HepG2 (cell line): ENCODE measurements around the gene KDM8. TPM values are rescaled to one million over a fixed set of nuclear protein-coding genes. Genes with fewer than 3 reads are reported as not detected.

Experiments used
- GATAD2A ChIP-seq: IDR thresholded peaks from 2 replicates; pipeline ENCODE4 v1.6.1; 2016
- MED1 ChIP-seq: sonication (generic); formaldehyde crosslinking; IDR thresholded peaks from 2 replicates; pipeline ENCODE4 v1.4.0; 2020; ENCODE audit warnings: missing genetic modification reagents
- MIER2 ChIP-seq: IDR thresholded peaks from 2 replicates; pipeline ENCODE4 v1.6.1; 2016; ENCODE audit warnings: missing biosample characterization, missing genetic modification reagents
- SNAI1 ChIP-seq: sonication (generic); formaldehyde crosslinking; IDR thresholded peaks from 2 replicates; pipeline ENCODE4 v1.5.0; 2020; ENCODE audit warnings: mild to moderate bottlenecking, missing genetic modification reagents, borderline replicate concordance
- SOX6 ChIP-seq, 2 experiments: fragments of 450-650 bp in 1 of 2; sonication (generic) in 1 of 2; formaldehyde crosslinking in 1 of 2; IDR thresholded peaks; 2 replicates each; pipeline versions ENCODE4 v1.4.0 to v1.6.1; 2017 to 2020; ENCODE audit warnings: antibody characterized with exemption in 1 of 2, mild to moderate bottlenecking in 1 of 2, missing genetic modification reagents in 1 of 2
- SSRP1 ChIP-seq: IDR thresholded peaks from 2 replicates; pipeline ENCODE4 v1.6.1; 2016; ENCODE audit warnings: control low read depth
- THAP11 ChIP-seq: IDR thresholded peaks from 2 replicates; pipeline ENCODE4 v1.6.1; 2016; ENCODE audit warnings: missing biosample characterization, missing genetic modification reagents
- YEATS4 ChIP-seq: sonication (generic); formaldehyde crosslinking; IDR thresholded peaks from 2 replicates; pipeline ENCODE4 v1.4.0; 2020; ENCODE audit warnings: missing genetic modification reagents, borderline replicate concordance
- ZNF292 ChIP-seq: sonication (generic); formaldehyde crosslinking; IDR thresholded peaks from 2 replicates; pipeline ENCODE4 v1.8.1; 2022; ENCODE audit warnings: mild to moderate bottlenecking, low read depth, missing genetic modification reagents, borderline replicate concordance
- ZSCAN25 ChIP-seq: sonication (generic); formaldehyde crosslinking; IDR thresholded peaks from 2 replicates; pipeline ENCODE4 v1.8.0; 2022; ENCODE audit warnings: mild to moderate bottlenecking, missing genetic modification reagents
- polyA plus RNA-seq, 8 experiments: library from polyadenylated mRNA; depleted of rRNA in 3 of 8; stranded (reverse) in 7 of 8; unstranded in 1 of 8; fragments of >200 nt; fragmentation: Illumina TruSeq in 4 of 8; extraction: Trizol in 4 of 8; gene quantifications; 2 replicates each; pipeline versions ENCODE4 v1.2.1 to v1.2.3, GENCODE V29; 2011 to 2016; ENCODE audit warnings: low read depth in 4 of 8, missing spikeins in 1 of 8, mixed read lengths in 1 of 8; ENCODE audit not compliant: insufficient read depth in 1 of 8
- total RNA-seq, 5 experiments: library from RNA; depleted of rRNA; stranded (reverse); fragments of >200 nt; fragmentation: Illumina TruSeq; extraction: Trizol; gene quantifications; 2 replicates each; pipeline ENCODE4 v1.2.3, GENCODE V29; 2016; ENCODE audit warnings: low read depth in 1 of 5
- TF ChIP-seq, protein P1 (sequence below): sonication (generic); formaldehyde crosslinking; IDR thresholded peaks from 2 replicates; pipeline ENCODE4 v1.5.1; 2020; ENCODE audit warnings: mild to moderate bottlenecking, missing genetic modification reagents, borderline replicate concordance
- TF ChIP-seq, protein P2 (sequence below): sonication (generic); formaldehyde crosslinking; IDR thresholded peaks from 2 replicates; pipeline ENCODE4 v1.4.0; 2020; ENCODE audit warnings: mild to moderate bottlenecking, missing genetic modification reagents
- TF ChIP-seq, protein P3 (sequence below): IDR thresholded peaks from 2 replicates; pipeline ENCODE4 v1.6.1; 2018; ENCODE audit warnings: missing genetic modification reagents
- TF ChIP-seq, protein P4 (sequence below): sonication (generic); formaldehyde crosslinking; IDR thresholded peaks from 2 replicates; pipeline ENCODE4 v1.4.0; 2020; ENCODE audit warnings: missing genetic modification reagents, borderline replicate concordance
- TF ChIP-seq, protein P5 (sequence below): sonication (generic); formaldehyde crosslinking; IDR thresholded peaks from 2 replicates; pipeline ENCODE4 v1.4.0; 2020; ENCODE audit warnings: missing genetic modification reagents

The KDM8 gene
- total and polyA plus RNA-seq, 2 of the 13 experiments (the other 11 are each of a cell fraction or from before 2014, with no cell fraction given), result 3.3 to 8.6 TPM

DNA sequence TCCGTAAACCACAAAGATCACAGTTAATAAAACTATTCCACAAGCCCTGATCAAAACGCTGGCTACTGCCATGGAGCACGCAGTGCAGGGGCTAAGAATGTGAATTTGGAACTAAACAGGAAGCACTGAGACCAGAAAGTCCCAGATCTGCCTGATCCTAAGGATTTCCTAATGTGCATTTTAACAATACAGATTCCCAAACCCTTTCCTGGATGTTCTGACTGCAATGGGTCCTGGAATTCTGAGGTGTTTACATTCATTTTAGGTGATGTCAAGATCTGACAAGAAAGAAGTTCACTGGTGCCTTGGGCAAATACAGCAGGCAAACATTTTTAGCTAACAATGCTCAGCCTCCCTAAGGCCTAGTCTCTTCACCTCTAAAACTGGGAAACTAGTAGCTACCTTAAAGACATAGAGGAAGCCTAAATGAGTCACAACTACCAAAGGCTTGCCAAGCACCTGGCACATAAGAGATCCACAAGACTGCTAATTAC, 55.0 kb downstream of the KDM8 start (continued):
- TF ChIP-seq, protein P1, sequence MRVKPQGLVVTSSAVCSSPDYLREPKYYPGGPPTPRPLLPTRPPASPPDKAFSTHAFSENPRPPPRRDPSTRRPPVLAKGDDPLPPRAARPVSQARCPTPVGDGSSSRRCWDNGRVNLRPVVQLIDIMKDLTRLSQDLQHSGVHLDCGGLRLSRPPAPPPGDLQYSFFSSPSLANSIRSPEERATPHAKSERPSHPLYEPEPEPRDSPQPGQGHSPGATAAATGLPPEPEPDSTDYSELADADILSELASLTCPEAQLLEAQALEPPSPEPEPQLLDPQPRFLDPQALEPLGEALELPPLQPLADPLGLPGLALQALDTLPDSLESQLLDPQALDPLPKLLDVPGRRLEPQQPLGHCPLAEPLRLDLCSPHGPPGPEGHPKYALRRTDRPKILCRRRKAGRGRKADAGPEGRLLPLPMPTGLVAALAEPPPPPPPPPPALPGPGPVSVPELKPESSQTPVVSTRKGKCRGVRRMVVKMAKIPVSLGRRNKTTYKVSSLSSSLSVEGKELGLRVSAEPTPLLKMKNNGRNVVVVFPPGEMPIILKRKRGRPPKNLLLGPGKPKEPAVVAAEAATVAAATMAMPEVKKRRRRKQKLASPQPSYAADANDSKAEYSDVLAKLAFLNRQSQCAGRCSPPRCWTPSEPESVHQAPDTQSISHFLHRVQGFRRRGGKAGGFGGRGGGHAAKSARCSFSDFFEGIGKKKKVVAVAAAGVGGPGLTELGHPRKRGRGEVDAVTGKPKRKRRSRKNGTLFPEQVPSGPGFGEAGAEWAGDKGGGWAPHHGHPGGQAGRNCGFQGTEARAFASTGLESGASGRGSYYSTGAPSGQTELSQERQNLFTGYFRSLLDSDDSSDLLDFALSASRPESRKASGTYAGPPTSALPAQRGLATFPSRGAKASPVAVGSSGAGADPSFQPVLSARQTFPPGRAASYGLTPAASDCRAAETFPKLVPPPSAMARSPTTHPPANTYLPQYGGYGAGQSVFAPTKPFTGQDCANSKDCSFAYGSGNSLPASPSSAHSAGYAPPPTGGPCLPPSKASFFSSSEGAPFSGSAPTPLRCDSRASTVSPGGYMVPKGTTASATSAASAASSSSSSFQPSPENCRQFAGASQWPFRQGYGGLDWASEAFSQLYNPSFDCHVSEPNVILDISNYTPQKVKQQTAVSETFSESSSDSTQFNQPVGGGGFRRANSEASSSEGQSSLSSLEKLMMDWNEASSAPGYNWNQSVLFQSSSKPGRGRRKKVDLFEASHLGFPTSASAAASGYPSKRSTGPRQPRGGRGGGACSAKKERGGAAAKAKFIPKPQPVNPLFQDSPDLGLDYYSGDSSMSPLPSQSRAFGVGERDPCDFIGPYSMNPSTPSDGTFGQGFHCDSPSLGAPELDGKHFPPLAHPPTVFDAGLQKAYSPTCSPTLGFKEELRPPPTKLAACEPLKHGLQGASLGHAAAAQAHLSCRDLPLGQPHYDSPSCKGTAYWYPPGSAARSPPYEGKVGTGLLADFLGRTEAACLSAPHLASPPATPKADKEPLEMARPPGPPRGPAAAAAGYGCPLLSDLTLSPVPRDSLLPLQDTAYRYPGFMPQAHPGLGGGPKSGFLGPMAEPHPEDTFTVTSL (CRISPR knock-in tag), result 0 out of 2 replicates have a peak, but pooled peaks have one; percentile 17
- peak; percentile 66; the same call in 1 of the 2 replicates for TF ChIP-seq GATAD2A (CRISPR knock-in tag)
- TF ChIP-seq SNAI1, result no peak
- TF ChIP-seq, protein P2, sequence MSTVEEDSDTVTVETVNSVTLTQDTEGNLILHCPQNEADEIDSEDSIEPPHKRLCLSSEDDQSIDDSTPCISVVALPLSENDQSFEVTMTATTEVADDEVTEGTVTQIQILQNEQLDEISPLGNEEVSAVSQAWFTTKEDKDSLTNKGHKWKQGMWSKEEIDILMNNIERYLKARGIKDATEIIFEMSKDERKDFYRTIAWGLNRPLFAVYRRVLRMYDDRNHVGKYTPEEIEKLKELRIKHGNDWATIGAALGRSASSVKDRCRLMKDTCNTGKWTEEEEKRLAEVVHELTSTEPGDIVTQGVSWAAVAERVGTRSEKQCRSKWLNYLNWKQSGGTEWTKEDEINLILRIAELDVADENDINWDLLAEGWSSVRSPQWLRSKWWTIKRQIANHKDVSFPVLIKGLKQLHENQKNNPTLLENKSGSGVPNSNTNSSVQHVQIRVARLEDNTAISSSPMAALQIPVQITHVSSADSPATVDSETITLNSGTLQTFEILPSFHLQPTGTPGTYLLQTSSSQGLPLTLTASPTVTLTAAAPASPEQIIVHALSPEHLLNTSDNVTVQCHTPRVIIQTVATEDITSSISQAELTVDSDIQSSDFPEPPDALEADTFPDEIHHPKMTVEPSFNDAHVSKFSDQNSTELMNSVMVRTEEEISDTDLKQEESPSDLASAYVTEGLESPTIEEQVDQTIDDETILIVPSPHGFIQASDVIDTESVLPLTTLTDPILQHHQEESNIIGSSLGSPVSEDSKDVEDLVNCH (CRISPR knock-in tag), result no peak
- TF ChIP-seq SOX6 (IDR thresholded peaks at IDR 0.05), result no peak
- peak; percentile 51; the same call in 1 of the 2 replicates for TF ChIP-seq SOX6 (CRISPR knock-in tag; IDR thresholded peaks at IDR 0.05)
- no peak for TF ChIP-seq YEATS4
- TF ChIP-seq, protein P3, sequence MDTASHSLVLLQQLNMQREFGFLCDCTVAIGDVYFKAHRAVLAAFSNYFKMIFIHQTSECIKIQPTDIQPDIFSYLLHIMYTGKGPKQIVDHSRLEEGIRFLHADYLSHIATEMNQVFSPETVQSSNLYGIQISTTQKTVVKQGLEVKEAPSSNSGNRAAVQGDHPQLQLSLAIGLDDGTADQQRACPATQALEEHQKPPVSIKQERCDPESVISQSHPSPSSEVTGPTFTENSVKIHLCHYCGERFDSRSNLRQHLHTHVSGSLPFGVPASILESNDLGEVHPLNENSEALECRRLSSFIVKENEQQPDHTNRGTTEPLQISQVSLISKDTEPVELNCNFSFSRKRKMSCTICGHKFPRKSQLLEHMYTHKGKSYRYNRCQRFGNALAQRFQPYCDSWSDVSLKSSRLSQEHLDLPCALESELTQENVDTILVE (CRISPR knock-in tag), result no peak
- TF ChIP-seq, protein P4, sequence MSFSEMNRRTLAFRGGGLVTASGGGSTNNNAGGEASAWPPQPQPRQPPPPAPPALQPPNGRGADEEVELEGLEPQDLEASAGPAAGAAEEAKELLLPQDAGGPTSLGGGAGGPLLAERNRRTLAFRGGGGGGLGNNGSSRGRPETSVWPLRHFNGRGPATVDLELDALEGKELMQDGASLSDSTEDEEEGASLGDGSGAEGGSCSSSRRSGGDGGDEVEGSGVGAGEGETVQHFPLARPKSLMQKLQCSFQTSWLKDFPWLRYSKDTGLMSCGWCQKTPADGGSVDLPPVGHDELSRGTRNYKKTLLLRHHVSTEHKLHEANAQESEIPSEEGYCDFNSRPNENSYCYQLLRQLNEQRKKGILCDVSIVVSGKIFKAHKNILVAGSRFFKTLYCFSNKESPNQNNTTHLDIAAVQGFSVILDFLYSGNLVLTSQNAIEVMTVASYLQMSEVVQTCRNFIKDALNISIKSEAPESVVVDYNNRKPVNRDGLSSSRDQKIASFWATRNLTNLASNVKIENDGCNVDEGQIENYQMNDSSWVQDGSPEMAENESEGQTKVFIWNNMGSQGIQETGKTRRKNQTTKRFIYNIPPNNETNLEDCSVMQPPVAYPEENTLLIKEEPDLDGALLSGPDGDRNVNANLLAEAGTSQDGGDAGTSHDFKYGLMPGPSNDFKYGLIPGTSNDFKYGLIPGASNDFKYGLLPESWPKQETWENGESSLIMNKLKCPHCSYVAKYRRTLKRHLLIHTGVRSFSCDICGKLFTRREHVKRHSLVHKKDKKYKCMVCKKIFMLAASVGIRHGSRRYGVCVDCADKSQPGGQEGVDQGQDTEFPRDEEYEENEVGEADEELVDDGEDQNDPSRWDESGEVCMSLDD (CRISPR knock-in tag), result no peak
- 0 out of 2 replicates have a peak, but pooled peaks have one; percentile 20 for TF ChIP-seq THAP11 (CRISPR knock-in tag)
- TF ChIP-seq ZSCAN25 (CRISPR knock-in tag), result no peak
- TF ChIP-seq ZNF292, result 0 out of 2 replicates have a peak, but pooled peaks have one; percentile 26
- TF ChIP-seq MIER2, result no peak
- TF ChIP-seq SSRP1 (CRISPR knock-in tag), result no peak
- TF ChIP-seq, protein P5, sequence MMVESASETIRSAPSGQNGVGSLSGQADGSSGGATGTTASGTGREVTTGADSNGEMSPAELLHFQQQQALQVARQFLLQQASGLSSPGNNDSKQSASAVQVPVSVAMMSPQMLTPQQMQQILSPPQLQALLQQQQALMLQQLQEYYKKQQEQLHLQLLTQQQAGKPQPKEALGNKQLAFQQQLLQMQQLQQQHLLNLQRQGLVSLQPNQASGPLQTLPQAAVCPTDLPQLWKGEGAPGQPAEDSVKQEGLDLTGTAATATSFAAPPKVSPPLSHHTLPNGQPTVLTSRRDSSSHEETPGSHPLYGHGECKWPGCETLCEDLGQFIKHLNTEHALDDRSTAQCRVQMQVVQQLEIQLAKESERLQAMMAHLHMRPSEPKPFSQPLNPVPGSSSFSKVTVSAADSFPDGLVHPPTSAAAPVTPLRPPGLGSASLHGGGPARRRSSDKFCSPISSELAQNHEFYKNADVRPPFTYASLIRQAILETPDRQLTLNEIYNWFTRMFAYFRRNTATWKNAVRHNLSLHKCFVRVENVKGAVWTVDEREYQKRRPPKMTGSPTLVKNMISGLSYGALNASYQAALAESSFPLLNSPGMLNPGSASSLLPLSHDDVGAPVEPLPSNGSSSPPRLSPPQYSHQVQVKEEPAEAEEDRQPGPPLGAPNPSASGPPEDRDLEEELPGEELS, result peak; percentile 51; the same call in 1 of the 2 replicates
- peak; percentile 59; the same call in 1 of the 2 replicates for TF ChIP-seq MED1 (CRISPR knock-in tag)
